Measurements from ENCODE around the gene RPS26.

RPS26 gene

GRCh38 chr12:56013482-56013881 is 28.2 kb upstream of the RPS26 start:
- no peak for DNase-seq (ENCODE audit: insufficient read length, low spot score)
- no peak for FAIRE-seq
- TF ChIP-seq, protein P1, sequence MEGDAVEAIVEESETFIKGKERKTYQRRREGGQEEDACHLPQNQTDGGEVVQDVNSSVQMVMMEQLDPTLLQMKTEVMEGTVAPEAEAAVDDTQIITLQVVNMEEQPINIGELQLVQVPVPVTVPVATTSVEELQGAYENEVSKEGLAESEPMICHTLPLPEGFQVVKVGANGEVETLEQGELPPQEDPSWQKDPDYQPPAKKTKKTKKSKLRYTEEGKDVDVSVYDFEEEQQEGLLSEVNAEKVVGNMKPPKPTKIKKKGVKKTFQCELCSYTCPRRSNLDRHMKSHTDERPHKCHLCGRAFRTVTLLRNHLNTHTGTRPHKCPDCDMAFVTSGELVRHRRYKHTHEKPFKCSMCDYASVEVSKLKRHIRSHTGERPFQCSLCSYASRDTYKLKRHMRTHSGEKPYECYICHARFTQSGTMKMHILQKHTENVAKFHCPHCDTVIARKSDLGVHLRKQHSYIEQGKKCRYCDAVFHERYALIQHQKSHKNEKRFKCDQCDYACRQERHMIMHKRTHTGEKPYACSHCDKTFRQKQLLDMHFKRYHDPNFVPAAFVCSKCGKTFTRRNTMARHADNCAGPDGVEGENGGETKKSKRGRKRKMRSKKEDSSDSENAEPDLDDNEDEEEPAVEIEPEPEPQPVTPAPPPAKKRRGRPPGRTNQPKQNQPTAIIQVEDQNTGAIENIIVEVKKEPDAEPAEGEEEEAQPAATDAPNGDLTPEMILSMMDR (IDR thresholded peaks at IDR 0.05; ENCODE audit: insufficient read depth, missing control alignments), result no peak

GRCh38 chr12:56014205-56014604 is 27.5 kb upstream of the RPS26 start:
- DNase-seq (ENCODE audit: insufficient read length, low spot score) (no peak), FAIRE-seq (no peak)
- TF ChIP-seq, protein P1 (IDR thresholded peaks at IDR 0.05; ENCODE audit: insufficient read depth, missing control alignments), result no peak

DNA sequence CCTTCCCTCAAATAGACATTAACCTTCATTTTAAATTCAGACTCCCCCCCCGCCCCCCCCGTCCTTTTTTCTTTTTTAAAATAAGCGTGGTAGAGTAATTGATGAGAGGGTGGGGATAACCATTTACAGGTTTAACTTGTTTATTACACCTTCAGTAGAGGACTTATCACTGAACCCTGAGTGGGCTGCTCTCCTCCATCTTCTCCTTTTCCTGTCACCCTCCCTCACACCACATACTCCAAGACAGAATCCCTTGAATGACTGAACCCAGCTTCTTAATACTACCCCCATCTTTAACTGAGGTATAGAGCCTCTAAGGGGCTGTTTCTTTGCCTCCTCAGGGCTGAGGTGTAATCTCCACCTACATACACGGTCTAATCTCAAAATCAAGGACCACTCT is 24.5 kb upstream of the RPS26 start:
- no peak for FAIRE-seq
- no peak for DNase-seq (ENCODE audit: insufficient read length, low spot score)
- TF ChIP-seq, protein P1 (IDR thresholded peaks at IDR 0.05; ENCODE audit: insufficient read depth, missing control alignments), result no peak

DNA sequence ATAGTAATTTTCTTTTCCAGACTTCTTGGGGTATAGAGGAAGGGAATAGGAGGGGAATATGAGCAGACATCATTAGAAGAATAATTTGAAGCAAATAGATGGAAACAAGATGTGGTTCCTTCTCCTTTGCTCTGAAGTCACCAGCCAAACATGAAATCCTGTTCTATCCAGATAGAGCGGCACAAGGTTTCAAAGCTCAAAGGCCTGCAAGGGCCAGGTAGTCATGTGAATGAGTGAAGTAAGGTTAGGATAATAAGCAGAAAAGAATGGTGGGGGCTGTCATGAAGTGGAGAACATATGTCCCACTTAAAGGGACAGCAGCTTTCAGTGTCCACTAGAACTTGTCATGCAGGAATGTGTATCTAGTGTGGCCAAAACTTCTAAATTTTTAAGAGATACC is 23.4 kb upstream of the RPS26 start:
- DNase-seq (ENCODE audit: insufficient read length, low spot score) (no peak), FAIRE-seq (no peak)
- TF ChIP-seq, protein P1 (IDR thresholded peaks at IDR 0.05; ENCODE audit: insufficient read depth, missing control alignments), result no peak

DNA sequence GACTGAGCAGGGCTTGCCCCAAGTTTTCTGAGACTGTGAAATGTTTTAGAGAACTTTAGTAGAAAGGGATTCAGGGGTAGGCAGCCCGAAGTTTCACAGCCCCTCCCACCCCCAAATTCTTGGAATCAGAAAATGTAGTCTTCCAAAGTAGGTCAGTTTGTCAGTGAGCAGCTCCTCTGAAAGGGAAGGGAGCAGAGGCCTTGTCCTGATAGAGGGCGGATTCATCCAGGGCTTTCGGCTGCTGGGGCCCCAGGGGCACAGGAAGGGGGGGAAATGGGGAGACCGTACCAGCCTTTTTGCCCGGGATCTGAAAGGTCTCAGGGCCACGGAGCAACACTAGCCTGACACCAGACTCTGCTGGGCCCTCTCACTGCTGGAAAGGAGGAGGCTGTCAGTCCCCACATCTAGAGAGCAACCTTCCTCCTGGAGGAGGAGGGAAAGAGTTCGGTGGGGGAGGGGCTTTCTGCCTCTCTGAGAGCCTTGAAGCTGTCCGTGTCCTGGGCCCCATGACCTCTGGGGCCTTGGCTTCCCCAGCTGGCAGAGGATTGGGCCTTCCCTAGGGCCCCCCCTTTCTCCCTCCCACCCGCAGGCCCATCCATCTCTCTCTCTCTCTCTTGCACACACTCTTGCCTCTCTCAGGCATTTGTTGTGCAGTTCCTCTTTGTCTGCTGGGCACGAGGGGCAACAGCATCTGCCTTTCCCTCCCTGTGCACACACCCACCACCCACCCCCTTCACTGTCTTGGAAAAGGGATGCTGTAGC is 21.1 kb upstream of the RPS26 start, which contains the start of gene IKZF4:
TSS of gene IKZF4 (plus strand) at position 621 of the 762 bp plus-strand sequence. CDS start 451 bp downstream, outside the sequence.
- DNase-seq (ENCODE audit: insufficient read length, low spot score) (no peak), FAIRE-seq (no peak)
- TF ChIP-seq, protein P1 (IDR thresholded peaks at IDR 0.05; ENCODE audit: insufficient read depth, missing control alignments), result no peak

GRCh38 chr12:56021889-56022497 is 19.7 kb upstream of the RPS26 start:
- DNase-seq (ENCODE audit: insufficient read length, low spot score), result no peak
- FAIRE-seq, result no peak
- TF ChIP-seq, protein P1 (IDR thresholded peaks at IDR 0.05; ENCODE audit: insufficient read depth, missing control alignments), result no peak

Data from D721Med (cell line).